MM.1S (cell line): ENCODE data around the gene METAP1D.

Source experiments
- DNase-seq: peaks from one replicate; pipeline ENCODE4 v3.0.0-alpha.2; 2015
- H2AFZ ChIP-seq: fragments of 300-600 bp; sonication (generic); 2 replicates; pipeline ENCODE4 v1.6.0; 2016; ENCODE audit warnings: antibody characterized with exemption, low read length
- H3F3A ChIP-seq: fragments of 300-600 bp; sonication (generic); 2 replicates; pipeline ENCODE4 v1.6.1; 2016; ENCODE audit warnings: mild to moderate bottlenecking, antibody characterized with exemption, low read length, moderate library complexity, mixed read lengths; ENCODE audit not compliant: insufficient read depth
- H3K27ac ChIP-seq: fragments of 300-600 bp; sonication (generic); 2 replicates; pipeline ENCODE4 v1.5.1; 2016; ENCODE audit warnings: mild to moderate bottlenecking, low read length
- H3K27me3 ChIP-seq: fragments of 300-600 bp; sonication (generic); replicated peaks from 2 replicates; pipeline ENCODE4 v1.6.0; 2016; ENCODE audit warnings: low read length; ENCODE audit not compliant: insufficient read depth
- H3K36me3 ChIP-seq: fragments of 300-600 bp; sonication (generic); replicated peaks from 2 replicates; pipeline ENCODE4 v1.6.1; 2016; ENCODE audit warnings: mild to moderate bottlenecking, low read length, mixed read lengths; ENCODE audit not compliant: insufficient read depth
- H3K4me1 ChIP-seq: fragments of 300-600 bp; sonication (generic); 2 replicates; pipeline ENCODE4 v1.6.1; 2016; ENCODE audit warnings: low read length, mixed read lengths
- H3K4me2 ChIP-seq: fragments of 300-600 bp; sonication (generic); 2 replicates; pipeline ENCODE4 v1.6.0; 2016; ENCODE audit warnings: low read depth, low read length
- H3K4me3 ChIP-seq: fragments of 300-600 bp; sonication (generic); 2 replicates; pipeline ENCODE4 v1.5.1; 2016; ENCODE audit warnings: low read length, mixed read lengths
- H3K79me2 ChIP-seq: fragments of 300-600 bp; sonication (generic); 2 replicates; pipeline ENCODE4 v1.6.1; 2016; ENCODE audit warnings: mixed run types, low read length, mixed read lengths
- H3K9ac ChIP-seq: fragments of 300-600 bp; sonication (generic); 2 replicates; pipeline ENCODE4 v1.6.1; 2016; ENCODE audit warnings: low read length, mixed read lengths
- H3K9me2 ChIP-seq: fragments of 300-600 bp; sonication (generic); replicated peaks from 2 replicates; pipeline ENCODE4 v1.6.1; 2016; ENCODE audit warnings: mild to moderate bottlenecking, low read length, mixed read lengths; ENCODE audit not compliant: insufficient read depth
- H3K9me3 ChIP-seq: fragments of 300-600 bp; sonication (generic); replicated peaks from 2 replicates; pipeline ENCODE4 v1.6.1; 2016; ENCODE audit warnings: mild to moderate bottlenecking, low read length, mixed read lengths; ENCODE audit not compliant: insufficient read depth
- H4K20me1 ChIP-seq: fragments of 300-600 bp; sonication (generic); 2 replicates; pipeline ENCODE4 v1.6.1; 2016; ENCODE audit warnings: mild to moderate bottlenecking, low read length, moderate library complexity, mixed read lengths; ENCODE audit not compliant: insufficient read depth
- EZH2 ChIP-seq: fragments of 300-600 bp; sonication (generic); optimal IDR thresholded peaks from 2 replicates; pipeline ENCODE3; 2017; ENCODE audit warnings: low read depth, mild to moderate bottlenecking, antibody characterized with exemption, low read length, mixed read lengths
- EZH2phosphoT487 ChIP-seq: fragments of 300-600 bp; sonication (generic); IDR thresholded peaks from 2 replicates; pipeline ENCODE4 v1.6.1; 2018; ENCODE audit warnings: antibody characterized with exemption, low read length
- TF ChIP-seq, protein P1 (sequence below): fragments of 300-600 bp; sonication (generic); IDR thresholded peaks from 2 replicates; pipeline ENCODE4 v1.5.1; 2016; ENCODE audit warnings: antibody characterized with exemption, low read length, mixed read lengths

The METAP1D gene

DNA sequence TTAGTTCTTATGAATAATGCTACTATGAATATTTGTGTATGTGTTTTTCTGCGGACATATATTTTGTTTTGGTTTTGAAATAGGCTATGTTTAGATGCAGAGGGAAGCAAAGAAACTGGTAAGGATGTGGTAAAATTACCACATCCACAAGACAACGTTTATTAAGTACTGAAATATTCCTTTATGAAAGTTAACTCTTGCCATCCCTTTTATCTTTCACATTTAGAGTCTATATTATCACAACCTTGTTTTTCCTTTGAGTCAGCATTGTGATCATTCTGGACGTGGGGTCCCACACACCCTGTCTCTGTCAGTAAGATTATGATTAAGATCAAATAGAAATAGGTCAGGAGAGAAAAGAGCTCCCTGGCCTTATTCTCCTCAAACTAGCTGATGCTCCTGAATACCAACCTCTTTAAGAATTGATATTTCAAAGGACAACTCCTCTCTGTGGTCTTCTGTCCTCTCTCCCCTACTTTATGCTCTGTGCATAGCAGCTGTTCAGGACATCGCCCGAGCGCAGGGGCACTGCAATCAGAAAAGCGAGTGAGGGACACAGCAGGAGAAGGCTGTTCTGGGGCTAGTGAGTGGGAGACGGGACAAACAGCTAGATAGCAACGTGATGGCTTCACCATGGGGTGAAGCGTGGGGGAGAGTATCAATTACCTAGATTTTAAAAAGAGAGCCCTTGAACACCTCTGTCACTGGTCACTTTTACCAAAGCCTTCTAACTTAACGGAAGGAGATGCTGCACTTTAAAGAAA, 12.2 kb downstream of the METAP1D start:
- Histone ChIP-seq H3K36me3 (no peaks in the 10 kb centered on the region), H2AFZ (no peak overlapping the region), H3K27me3 (no peaks in the 10 kb centered on the region), H3K27ac (no peak overlapping the region), H3K9me3 (no peaks in the 10 kb centered on the region), H4K20me1 (no peaks in the 10 kb centered on the region), H3K79me2 (no peaks in the 10 kb centered on the region), H3F3A (no peaks in the 10 kb centered on the region), H3K4me1 (no peaks in the 10 kb centered on the region), H3K9me2 (no peaks in the 10 kb centered on the region), H3K9ac (no peak overlapping the region), H3K4me2 (no peak overlapping the region), H3K4me3 (no peak overlapping the region)
- DNase-seq = no peak
- TF ChIP-seq EZH2 (no peak), EZH2phosphoT487 (no peak)
- TF ChIP-seq, protein P1, sequence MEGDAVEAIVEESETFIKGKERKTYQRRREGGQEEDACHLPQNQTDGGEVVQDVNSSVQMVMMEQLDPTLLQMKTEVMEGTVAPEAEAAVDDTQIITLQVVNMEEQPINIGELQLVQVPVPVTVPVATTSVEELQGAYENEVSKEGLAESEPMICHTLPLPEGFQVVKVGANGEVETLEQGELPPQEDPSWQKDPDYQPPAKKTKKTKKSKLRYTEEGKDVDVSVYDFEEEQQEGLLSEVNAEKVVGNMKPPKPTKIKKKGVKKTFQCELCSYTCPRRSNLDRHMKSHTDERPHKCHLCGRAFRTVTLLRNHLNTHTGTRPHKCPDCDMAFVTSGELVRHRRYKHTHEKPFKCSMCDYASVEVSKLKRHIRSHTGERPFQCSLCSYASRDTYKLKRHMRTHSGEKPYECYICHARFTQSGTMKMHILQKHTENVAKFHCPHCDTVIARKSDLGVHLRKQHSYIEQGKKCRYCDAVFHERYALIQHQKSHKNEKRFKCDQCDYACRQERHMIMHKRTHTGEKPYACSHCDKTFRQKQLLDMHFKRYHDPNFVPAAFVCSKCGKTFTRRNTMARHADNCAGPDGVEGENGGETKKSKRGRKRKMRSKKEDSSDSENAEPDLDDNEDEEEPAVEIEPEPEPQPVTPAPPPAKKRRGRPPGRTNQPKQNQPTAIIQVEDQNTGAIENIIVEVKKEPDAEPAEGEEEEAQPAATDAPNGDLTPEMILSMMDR = no peak

DNA sequence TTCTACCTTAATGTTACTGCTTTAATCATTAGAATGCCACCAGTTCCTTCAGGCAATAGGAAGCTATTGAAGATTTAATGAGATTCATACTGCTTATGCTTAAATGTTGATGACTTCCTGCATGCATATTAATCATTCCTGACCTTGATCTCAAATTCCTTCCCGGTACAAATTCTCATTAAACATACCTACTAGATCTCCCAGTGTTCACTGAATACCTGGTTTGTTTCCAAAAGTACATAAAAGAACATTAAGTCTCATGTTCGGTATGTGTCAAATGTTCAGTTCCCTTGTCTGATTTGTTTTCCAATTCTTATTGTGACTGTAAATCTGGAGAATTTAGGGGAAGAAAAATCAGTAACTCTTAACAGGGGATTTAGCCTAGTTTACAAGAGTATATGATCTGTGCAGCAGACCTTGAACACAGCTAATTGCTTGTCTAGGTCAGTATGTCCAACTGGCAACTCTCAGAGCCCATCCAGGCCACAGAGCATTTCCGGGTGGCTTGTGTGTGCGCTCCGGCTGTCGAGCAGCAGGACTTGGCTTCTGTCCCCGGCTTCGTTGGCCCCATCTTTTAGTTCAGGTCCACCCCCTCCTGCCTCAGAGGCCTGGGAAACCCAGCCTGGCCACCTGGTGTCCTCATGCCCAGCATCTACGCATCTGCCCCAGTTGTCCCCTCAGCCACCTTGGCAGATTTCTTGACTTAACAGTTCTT, 13.1 kb downstream of the METAP1D start:
- no peaks in the 10 kb centered on the region for H3K36me3 ChIP-seq
- no peak overlapping the region for H2AFZ ChIP-seq
- no peak for TF ChIP-seq EZH2phosphoT487
- no peak for TF ChIP-seq EZH2
- TF ChIP-seq, protein P1 = no peak
- H3K4me2 ChIP-seq = no peak overlapping the region
- no peak overlapping the region for H3K4me3 ChIP-seq
- no peaks in the 10 kb centered on the region for H3K4me1 ChIP-seq
- H3F3A ChIP-seq = no peaks in the 10 kb centered on the region
- no peak overlapping the region for H3K27ac ChIP-seq
- no peaks in the 10 kb centered on the region for H3K9me3 ChIP-seq
- no peak for DNase-seq
- no peak overlapping the region for H3K9ac ChIP-seq
- no peaks in the 10 kb centered on the region for H3K27me3 ChIP-seq
- no peaks in the 10 kb centered on the region for H3K9me2 ChIP-seq
- no peaks in the 10 kb centered on the region for H3K79me2 ChIP-seq
- no peaks in the 10 kb centered on the region for H4K20me1 ChIP-seq

DNA sequence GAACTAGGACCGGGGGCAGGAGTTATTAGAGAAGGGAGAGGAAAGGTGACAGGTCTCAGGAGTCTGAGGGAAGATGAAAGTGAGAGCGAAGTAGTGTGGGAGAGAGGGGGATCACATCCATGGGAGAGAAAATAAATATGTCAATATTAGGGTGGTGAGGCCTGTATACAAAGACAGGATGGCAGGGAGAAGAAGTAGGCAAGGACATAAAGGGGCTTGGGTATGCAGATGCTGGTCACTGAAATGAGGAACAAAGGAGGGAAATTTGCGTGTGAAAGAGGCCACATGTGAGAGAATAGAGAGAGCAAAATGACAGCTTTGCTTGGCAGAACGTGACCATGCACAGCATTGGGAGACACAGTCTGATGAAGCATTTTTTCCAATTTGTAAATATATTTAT, 13.6 kb downstream of the METAP1D start:
- Histone ChIP-seq H3K9me3 (no peaks in the 10 kb centered on the region), H3K9ac (no peak overlapping the region), H4K20me1 (no peaks in the 10 kb centered on the region), H3K9me2 (no peaks in the 10 kb centered on the region), H3K4me3 (no peak overlapping the region), H3K4me1 (no peaks in the 10 kb centered on the region), H3K4me2 (no peak overlapping the region), H3K27me3 (no peaks in the 10 kb centered on the region), H2AFZ (no peak overlapping the region), H3K36me3 (no peaks in the 10 kb centered on the region), H3K27ac (no peak overlapping the region), H3K79me2 (no peaks in the 10 kb centered on the region), H3F3A (no peaks in the 10 kb centered on the region)
- DNase-seq = no peak
- TF ChIP-seq EZH2phosphoT487 = no peak
- TF ChIP-seq, protein P1 = no peak
- no peak for TF ChIP-seq EZH2
